ENCODE measurements around the gene RHOH.

- TF ChIP-seq CTCF (tag by site-specific recombination; IDR thresholded peaks at IDR 0.05) = no peak
- TF ChIP-seq ZNF558 (tag by site-specific recombination; IDR thresholded peaks at IDR 0.05) = no peak
- no peak for TF ChIP-seq ZNF114 (tag by site-specific recombination; IDR thresholded peaks at IDR 0.05)
- no peak for TF ChIP-seq ZBTB10 (tag by site-specific recombination; IDR thresholded peaks at IDR 0.05)
- no peak for TF ChIP-seq ZNF175 (tag by site-specific recombination; IDR thresholded peaks at IDR 0.05)
- no peak for TF ChIP-seq ATF2 (tag by site-specific recombination; IDR thresholded peaks at IDR 0.05; ENCODE audit: low read depth)
- no peak for TF ChIP-seq MZF1 (tag by site-specific recombination; IDR thresholded peaks at IDR 0.05; ENCODE audit: borderline replicate concordance)
- no peak for TF ChIP-seq KLF16 (tag by site-specific recombination; IDR thresholded peaks at IDR 0.05)
- TF ChIP-seq PATZ1 (tag by site-specific recombination; IDR thresholded peaks at IDR 0.05) = no peak
- no peak for TF ChIP-seq KLF10 (tag by site-specific recombination; IDR thresholded peaks at IDR 0.05)
- TF ChIP-seq ZNF530 (tag by site-specific recombination; IDR thresholded peaks at IDR 0.05; ENCODE audit: low read depth) = no peak
- no peak for TF ChIP-seq ZNF18 (tag by site-specific recombination; IDR thresholded peaks at IDR 0.05)
- no peak for TF ChIP-seq ZBTB8A (tag by site-specific recombination; IDR thresholded peaks at IDR 0.05)
Observed at GRCh38 chr4:40247350-40247749, 50.5 kb downstream of the RHOH start.
